NCI-H187 treated with DMSO at 0.1 percent for 48 hours (cell line): ENCODE measurements around the gene RASIP1.

ENCODE experiments used
- DNase-seq: peaks from one replicate; lab custom pipeline; 2025; lab: John Stamatoyannopoulos, UW

RASIP1 gene

GRCh38 chr19:48674216-48674809, 66.1 kb downstream of the RASIP1 start:
- DNase-seq: no peak

DNA sequence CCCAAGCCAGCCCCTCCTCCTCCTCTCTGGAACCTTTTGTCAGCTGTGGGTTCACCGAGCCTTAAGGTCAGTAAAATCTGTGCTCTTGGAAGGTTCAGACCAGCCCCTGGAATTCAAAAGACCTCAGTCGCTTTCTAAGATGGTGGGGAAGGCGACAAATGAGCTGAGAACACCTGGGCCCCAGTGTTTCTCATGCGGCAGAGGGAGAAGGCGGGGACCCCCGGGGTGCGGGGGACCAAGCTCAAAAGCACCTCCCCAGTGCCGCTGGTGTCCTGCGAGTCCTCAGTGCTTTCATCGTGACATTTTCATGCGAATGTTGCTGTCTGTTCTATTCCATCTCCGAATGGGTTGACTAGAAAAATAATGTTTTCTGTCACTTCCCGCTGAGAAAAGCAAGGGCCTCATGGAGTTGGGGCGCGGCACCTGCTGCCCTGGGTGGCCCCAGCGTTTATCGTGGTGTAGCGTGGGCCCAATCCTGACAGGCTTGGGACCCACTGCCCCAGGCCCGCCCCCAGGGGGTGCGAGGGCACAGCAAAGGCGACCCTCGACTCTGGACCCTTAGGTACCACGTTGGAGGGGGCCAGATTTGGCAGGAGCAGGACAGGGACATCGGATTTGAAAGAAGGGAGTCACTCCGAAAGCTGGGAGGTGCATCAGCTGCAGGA, 66.8 kb downstream of the RASIP1 start:
- no peak for DNase-seq

DNA sequence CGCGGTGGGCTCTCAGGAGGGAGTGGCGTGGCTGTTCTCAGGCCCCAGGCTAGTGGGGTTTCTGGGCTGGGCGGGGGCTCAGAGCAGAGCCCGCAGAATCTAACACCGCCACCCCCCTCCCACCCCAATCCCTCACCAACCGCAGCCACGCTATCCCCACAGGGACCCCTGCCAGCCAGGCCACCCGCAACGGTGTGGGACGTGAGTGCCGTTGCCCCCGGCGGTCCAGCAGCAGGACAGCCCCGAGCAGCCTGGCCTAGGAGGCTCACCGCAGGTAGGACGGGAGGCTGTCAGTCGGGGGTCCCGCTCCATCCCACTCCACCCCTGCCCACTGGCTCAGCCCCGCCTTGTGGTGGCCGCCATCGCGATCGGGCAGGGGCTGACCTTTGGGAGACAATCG, 67.4 kb downstream of the RASIP1 start, which contains the start of gene NTN5:
Gene NTN5, minus strand, starts transcription at position 24 of the 400 bp plus-strand sequence. CDS start 2,031 bp downstream, outside the sequence.
- no peak for DNase-seq

- DNase-seq: no peak
Observed at GRCh38 chr19:48671446-48671995, 68.9 kb downstream of the RASIP1 start.

GRCh38 chr19:48670699-48671445, 69.5 kb downstream of the RASIP1 start:
- DNase-seq: no peak
